Activated T-helper 17 cell treated with anti-CD3 and anti-CD28 coated beads, Interleukin-2, amount 50 U/mL, for 72 hours (primary cell): ENCODE results near the gene KLK11. TPM values are rescaled to one million over a fixed set of nuclear protein-coding genes. Genes with fewer than 3 reads are reported as not detected.
A peak's percentile ranks its signal among the peaks of the same experiment; 100 is the strongest.
"Not testable (repeated sequence)": the region's sequence is repeated elsewhere in the genome, so short reads cannot be mapped to it uniquely, and the experiment has no call there.

Experiments used
- ATAC-seq: fragments of 150-1000 bp; cut with Tn5 transposase; replicated peaks from 2 replicates; pipeline ENCODE4 v1.10.0; 2021; ENCODE audit warnings: mild to moderate bottlenecking, moderate library complexity
- H3K27ac Mint-ChIP-seq: one replicate; pipeline ENCODE4 v1.8.0; 2022; ENCODE audit warnings: mixed read lengths
- H3K27me3 Mint-ChIP-seq: one replicate; pipeline ENCODE4 v1.8.0; 2022; ENCODE audit warnings: mixed read lengths
- H3K36me3 Mint-ChIP-seq: one replicate; pipeline ENCODE4 v1.8.0; 2022; ENCODE audit warnings: low read depth, mild to moderate bottlenecking, mixed read lengths
- H3K4me1 Mint-ChIP-seq: one replicate; pipeline ENCODE4 v1.8.0; 2022; ENCODE audit warnings: mixed read lengths
- H3K4me3 Mint-ChIP-seq: one replicate; pipeline ENCODE4 v1.8.0; 2022; ENCODE audit warnings: mild to moderate bottlenecking, mixed read lengths
- H3K9me3 Mint-ChIP-seq: one replicate; pipeline ENCODE4 v1.8.0; 2022; ENCODE audit warnings: mixed read lengths
- total RNA-seq, 2 donors: library from RNA; stranded (reverse); gene quantifications; one replicate each; pipeline ENCODE4 v1.2.3, GENCODE V29; 2022

The KLK11 gene
- total RNA-seq, 2 donors from 2014 or later = not detected

DNA sequence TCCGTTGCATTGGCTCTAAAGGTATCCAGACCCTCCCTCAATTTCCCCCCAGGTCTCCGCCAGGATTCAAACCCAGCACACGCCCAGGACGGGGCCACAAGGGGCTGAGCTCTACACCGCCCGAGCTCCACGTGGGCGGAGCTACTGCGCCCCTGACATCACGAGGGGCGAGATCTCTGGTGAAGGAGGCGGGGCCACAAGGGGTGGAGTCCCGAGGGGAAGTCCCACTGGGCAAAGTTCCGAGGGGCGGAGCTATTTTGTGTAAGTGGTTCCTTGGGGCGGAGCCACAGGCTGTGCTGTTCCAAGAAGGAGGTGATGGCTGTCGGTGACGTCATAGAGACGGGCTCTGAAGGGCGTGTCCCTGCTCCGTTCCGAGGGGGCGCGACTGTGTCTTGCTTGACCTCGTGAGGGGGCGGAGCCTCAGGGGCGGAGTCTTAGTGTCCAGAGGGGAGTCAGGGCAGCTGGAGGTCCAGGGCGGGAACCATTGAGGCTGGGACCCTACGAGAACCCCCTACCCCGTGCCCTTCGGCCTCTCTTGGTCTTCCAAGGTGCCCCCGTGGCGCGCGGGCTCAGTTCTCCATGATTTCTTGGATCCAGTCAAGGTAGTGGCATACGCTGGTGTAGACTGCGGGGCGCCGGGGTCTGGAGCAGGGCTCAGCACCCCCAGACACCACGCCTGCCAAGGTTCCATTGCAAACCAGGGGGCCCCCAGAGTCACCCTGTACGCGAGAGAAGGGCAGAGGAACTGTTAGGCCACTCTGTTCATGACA, 23.7 kb downstream of the KLK11 start:
- H3K4me3 Mint-ChIP-seq = no peak overlapping the region
- no peaks in the 10 kb centered on the region for H3K9me3 Mint-ChIP-seq
- ATAC-seq = peak; percentile 19
- H3K27ac Mint-ChIP-seq = no peak overlapping the region
- peaks cover 51% of the 10 kb centered on the region for H3K27me3 Mint-ChIP-seq
- H3K36me3 Mint-ChIP-seq = no peaks in the 10 kb centered on the region
- H3K4me1 Mint-ChIP-seq = no peaks in the 10 kb centered on the region

GRCh38 chr19:51002089-51002532, 24.3 kb downstream of the KLK11 start:
- no peaks in the 10 kb centered on the region for H3K4me1 Mint-ChIP-seq
- no peak for ATAC-seq
- H3K27ac Mint-ChIP-seq = no peak overlapping the region
- H3K9me3 Mint-ChIP-seq = no peaks in the 10 kb centered on the region
- peaks cover 46% of the 10 kb centered on the region for H3K27me3 Mint-ChIP-seq
- H3K36me3 Mint-ChIP-seq = no peaks in the 10 kb centered on the region
- no peak overlapping the region for H3K4me3 Mint-ChIP-seq

DNA sequence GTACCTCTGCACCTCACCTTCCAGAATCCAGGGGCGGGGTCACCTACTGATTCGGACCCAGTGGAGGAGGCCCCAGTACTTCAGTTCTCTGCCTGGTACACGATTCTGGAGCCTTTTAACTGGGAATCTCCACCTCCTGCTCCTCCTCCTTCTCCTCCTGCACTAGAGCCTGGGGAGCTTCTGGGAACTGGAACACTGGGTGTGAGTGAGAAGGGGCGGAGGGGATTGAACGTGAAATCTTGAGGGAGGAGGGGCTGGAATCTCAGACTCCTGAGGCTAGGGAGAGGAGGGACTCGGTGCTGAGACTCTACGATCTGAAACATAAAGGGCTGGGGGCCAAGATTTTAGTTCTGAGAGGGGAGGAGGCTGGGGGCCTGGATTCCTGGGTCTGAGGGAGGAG, 24.9 kb downstream of the KLK11 start, which contains the start of gene KLK8:
KLK8 (minus strand) TSS at position 90 of the 400 bp plus-strand sequence. CDS start 437 bp downstream, outside the sequence.
- H3K4me1 Mint-ChIP-seq = no peaks in the 10 kb centered on the region
- H3K36me3 Mint-ChIP-seq = no peaks in the 10 kb centered on the region
- H3K9me3 Mint-ChIP-seq = no peaks in the 10 kb centered on the region
- no peak within 1 kb of the TSS for H3K27ac Mint-ChIP-seq
- no peak for ATAC-seq
- peaks cover 49% of the 10 kb centered on the region for H3K27me3 Mint-ChIP-seq
- H3K4me3 Mint-ChIP-seq = no peak within 1 kb of the TSS

GRCh38 chr19:51000981-51001380, 25.4 kb downstream of the KLK11 start:
- peaks cover 45% of the 10 kb centered on the region for H3K27me3 Mint-ChIP-seq
- no peaks in the 10 kb centered on the region for H3K36me3 Mint-ChIP-seq
- no peak overlapping the region for H3K4me3 Mint-ChIP-seq
- no peak for ATAC-seq
- H3K9me3 Mint-ChIP-seq = no peaks in the 10 kb centered on the region
- no peaks in the 10 kb centered on the region for H3K4me1 Mint-ChIP-seq
- H3K27ac Mint-ChIP-seq = no peak overlapping the region

DNA sequence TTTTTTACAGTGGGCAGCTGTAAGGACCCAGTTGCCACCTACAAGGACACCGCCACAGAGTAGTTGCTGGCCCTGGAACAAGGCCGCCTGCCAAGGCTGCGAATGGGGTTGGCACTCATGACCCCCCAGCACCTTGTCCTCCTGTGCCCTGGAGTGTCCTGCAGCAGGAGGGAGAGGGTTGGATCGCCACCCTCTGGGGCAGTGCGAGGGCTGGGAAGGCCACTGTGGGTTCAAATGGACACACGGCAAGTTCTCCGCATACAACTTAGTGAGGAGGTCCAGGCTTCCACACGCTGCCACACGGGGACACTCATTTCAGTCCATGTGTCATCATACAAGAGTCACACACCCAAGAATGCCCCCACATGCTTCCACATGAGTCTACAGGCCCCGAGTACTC, 26.0 kb downstream of the KLK11 start:
- Mint-ChIP-seq H3K36me3 (no peaks in the 10 kb centered on the region), H3K9me3 (no peaks in the 10 kb centered on the region), H3K27me3 (peaks cover 44% of the 10 kb centered on the region), H3K4me3 (no peak overlapping the region), H3K27ac (no peak overlapping the region), H3K4me1 (no peaks in the 10 kb centered on the region)
- ATAC-seq = no peak

- no peaks in the 10 kb centered on the region for H3K36me3 Mint-ChIP-seq
- H3K27ac Mint-ChIP-seq = no peak overlapping the region
- ATAC-seq = no peak
Measured at GRCh38 chr19:50998686-50999085, 27.7 kb downstream of the KLK11 start.

DNA sequence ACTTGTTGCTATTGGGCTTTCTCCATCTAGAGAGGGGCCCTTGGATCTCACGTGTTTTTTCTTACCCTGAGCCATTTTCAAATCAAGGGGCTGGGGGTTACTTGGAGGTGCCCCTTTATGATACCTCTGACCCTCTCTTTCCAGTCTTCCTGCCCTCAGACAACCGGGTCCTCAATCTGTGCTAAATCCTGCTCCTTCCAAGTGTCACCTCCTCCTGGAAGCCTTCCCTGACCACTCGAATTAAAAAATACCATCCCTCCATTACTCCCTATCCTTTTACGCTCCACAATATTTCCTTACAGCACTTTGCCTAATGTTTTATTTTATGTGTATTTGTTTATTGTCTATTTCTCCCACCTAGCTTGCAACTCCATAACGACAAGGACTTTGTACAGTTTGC, 28.4 kb downstream of the KLK11 start:
- Mint-ChIP-seq H3K4me1 (no peaks in the 10 kb centered on the region), H3K27ac (no peak overlapping the region), H3K36me3 (no peaks in the 10 kb centered on the region), H3K4me3 (no peak overlapping the region), H3K9me3 (no peaks in the 10 kb centered on the region), H3K27me3 (peaks cover 35% of the 10 kb centered on the region)
- ATAC-seq = no peak

More at GRCh38 chr19:50998686-50999085, 27.7 kb downstream of the KLK11 start:
- H3K27me3 Mint-ChIP-seq = peaks cover 36% of the 10 kb centered on the region
- no peaks in the 10 kb centered on the region for H3K9me3 Mint-ChIP-seq
- no peak overlapping the region for H3K4me3 Mint-ChIP-seq
- H3K4me1 Mint-ChIP-seq = no peaks in the 10 kb centered on the region

GRCh38 chr19:50994129-50994528, 32.3 kb downstream of the KLK11 start:
- no peak overlapping the region for H3K27ac Mint-ChIP-seq
- H3K9me3 Mint-ChIP-seq = no peaks in the 10 kb centered on the region
- ATAC-seq = no peak
- H3K4me1 Mint-ChIP-seq = no peaks in the 10 kb centered on the region
- peaks cover 32% of the 10 kb centered on the region for H3K27me3 Mint-ChIP-seq
- no peak overlapping the region for H3K4me3 Mint-ChIP-seq
- H3K36me3 Mint-ChIP-seq = no peaks in the 10 kb centered on the region

DNA sequence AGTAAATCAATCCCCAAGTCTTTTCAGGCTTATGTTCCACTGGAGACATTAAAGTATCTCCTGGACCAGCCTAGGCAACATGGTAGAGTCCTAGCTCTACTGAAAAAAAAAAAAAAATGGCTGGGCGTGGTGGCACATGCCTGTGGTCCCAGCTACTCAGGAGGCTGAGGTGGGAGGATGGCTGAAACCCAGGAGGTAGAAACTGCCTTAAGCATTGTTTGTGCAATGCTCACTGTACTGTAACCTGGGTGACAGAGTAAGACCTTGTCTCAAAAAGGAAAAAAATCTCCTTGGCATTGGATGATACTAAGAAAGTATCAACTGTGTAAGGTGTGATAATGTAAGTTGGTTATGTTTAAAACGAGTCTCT, 33.8 kb downstream of the KLK11 start:
- no peak for ATAC-seq
- Mint-ChIP-seq H3K27ac (no peak overlapping the region), H3K27me3 (peaks cover 26% of the 10 kb centered on the region), H3K9me3 (no peaks in the 10 kb centered on the region), H3K4me3 (no peak overlapping the region), H3K36me3 (no peaks in the 10 kb centered on the region), H3K4me1 (no peaks in the 10 kb centered on the region)

DNA sequence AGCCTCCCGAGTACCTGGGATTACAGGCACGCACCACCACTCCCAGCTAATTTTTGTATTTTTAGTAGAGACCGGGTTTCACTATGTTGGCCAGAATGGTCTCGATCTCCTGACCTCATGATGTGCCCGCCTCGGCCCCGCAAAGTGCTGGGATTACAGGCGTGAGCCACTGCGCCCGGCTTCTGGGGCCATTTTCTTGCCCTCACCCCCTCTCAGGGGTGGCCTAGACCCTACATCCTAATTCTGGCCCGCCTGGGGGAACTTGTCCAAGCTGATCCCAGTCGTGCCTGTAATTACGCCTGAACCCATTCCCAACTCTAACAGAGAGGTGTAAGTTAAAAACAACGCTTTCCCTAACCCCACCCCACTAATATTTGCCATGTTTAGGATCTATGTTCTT, 42.0 kb downstream of the KLK11 start:
- peaks cover 32% of the 10 kb centered on the region for H3K27me3 Mint-ChIP-seq
- H3K4me1 Mint-ChIP-seq, H3K36me3 Mint-ChIP-seq, H3K4me3 Mint-ChIP-seq, H3K27ac Mint-ChIP-seq, H3K9me3 Mint-ChIP-seq, ATAC-seq: not testable (repeated sequence)

DNA sequence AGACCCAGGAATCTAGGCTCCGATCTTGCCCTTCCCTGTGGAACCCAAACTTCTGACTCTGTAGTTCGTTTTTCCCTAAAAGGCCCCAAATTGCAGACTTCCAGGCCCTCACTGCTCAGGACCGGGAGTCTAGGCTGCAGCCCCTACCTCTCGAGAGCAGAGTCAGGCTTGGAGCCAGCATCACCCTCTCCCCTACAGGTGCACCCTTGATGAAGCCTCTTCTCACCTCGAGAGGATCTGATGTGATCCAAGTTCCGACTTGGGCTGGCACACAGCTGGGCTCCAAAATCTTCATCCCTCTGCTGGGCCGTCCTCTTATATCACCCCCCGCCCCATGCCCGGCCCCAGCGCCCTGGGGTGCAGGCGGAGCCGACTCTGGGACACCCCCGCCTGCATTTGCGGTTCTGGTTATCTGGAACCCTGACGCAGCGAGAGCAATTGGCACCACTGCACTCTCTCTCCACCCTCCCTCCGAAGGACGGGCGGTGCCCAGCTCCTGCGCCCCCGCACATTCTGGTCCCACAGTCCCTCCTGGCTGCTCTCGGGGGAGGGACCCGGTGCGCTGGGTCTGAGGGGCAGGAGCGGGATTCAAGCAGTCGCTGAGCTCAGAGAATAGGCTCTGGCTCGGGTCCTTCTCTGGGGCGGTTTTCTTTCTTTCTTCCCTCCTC, 42.7 kb downstream of the KLK11 start, which contains the start of gene KLK7:
KLK7 (minus strand) TSS at position 293 of the 668 bp plus-strand sequence. CDS start 1,518 bp downstream, outside the sequence.
- no peak within 1 kb of the TSS for H3K27ac Mint-ChIP-seq
- H3K4me3 Mint-ChIP-seq = no peak within 1 kb of the TSS
- no peaks in the 10 kb centered on the region for H3K36me3 Mint-ChIP-seq
- no peaks in the 10 kb centered on the region for H3K4me1 Mint-ChIP-seq
- no peaks in the 10 kb centered on the region for H3K9me3 Mint-ChIP-seq
- peaks cover 30% of the 10 kb centered on the region for H3K27me3 Mint-ChIP-seq
- ATAC-seq = no peak

DNA sequence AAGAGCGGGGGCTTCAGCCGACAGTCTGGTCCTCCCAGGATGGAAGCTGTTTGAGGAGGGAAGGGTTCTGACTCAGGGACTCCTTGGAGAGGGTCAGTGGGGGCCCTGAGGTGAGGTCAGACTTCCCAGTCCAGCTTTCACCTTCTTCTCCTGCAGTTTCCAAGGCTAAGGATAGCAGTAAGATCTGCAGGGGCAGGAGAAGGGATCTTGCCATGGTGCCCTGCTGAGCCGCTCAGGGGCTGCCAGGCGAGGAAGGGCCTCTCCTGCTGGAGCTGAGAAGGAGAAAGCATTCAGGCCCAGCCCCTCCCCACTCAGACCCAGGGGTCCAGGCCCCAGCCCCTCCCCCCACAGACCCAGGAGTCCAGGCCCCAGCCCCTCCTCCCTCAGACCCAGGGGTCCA, 44.2 kb downstream of the KLK11 start:
- Mint-ChIP-seq H3K9me3 (no peaks in the 10 kb centered on the region), H3K4me3 (no peak overlapping the region), H3K27ac (no peak overlapping the region), H3K4me1 (no peaks in the 10 kb centered on the region), H3K36me3 (no peaks in the 10 kb centered on the region), H3K27me3 (peaks cover 38% of the 10 kb centered on the region)
- ATAC-seq = no peak

DNA sequence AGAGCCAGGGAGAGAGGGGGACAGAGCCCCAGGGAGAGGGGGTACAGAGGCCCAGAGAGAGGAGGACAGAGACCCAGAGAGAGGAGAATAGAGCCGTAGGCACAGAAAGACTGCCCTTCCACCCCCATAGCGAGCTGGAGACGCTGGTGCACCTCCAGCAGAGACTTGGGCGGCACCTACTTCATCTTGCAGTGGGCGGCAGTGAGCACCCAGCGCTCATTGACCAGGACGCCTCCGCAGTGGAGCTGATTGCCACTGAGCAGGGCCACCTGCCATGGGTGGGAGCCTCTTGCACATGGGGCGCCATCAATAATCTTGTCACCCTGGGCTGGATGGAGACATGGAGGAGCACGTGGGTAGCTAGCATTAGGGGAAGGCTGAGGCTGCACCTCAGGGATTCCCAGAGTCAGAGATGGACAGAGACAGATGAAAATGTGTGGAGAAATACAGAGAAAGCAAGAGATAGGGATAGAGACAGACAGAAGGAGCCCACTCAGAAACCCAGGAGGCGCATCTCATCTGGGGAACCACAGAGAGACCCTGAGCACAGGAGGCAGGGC, 44.7 kb downstream of the KLK11 start:
- no peak for ATAC-seq
- no peaks in the 10 kb centered on the region for H3K9me3 Mint-ChIP-seq
- no peaks in the 10 kb centered on the region for H3K4me1 Mint-ChIP-seq
- H3K4me3 Mint-ChIP-seq = no peak overlapping the region
- H3K27ac Mint-ChIP-seq = no peak overlapping the region
- no peaks in the 10 kb centered on the region for H3K36me3 Mint-ChIP-seq
- H3K27me3 Mint-ChIP-seq = peaks cover 41% of the 10 kb centered on the region

GRCh38 chr19:50980208-50980607, 46.2 kb downstream of the KLK11 start:
- H3K9me3 Mint-ChIP-seq = no peaks in the 10 kb centered on the region
- no peak for ATAC-seq
- H3K36me3 Mint-ChIP-seq = no peaks in the 10 kb centered on the region
- no peak overlapping the region for H3K4me3 Mint-ChIP-seq
- peaks cover 49% of the 10 kb centered on the region for H3K27me3 Mint-ChIP-seq
- H3K27ac Mint-ChIP-seq = no peak overlapping the region
- H3K4me1 Mint-ChIP-seq = no peaks in the 10 kb centered on the region

GRCh38 chr19:50979758-50980157, 46.7 kb downstream of the KLK11 start:
- ATAC-seq = no peak
- H3K4me3 Mint-ChIP-seq = no peak overlapping the region
- H3K27ac Mint-ChIP-seq = no peak overlapping the region
- no peaks in the 10 kb centered on the region for H3K4me1 Mint-ChIP-seq
- no peaks in the 10 kb centered on the region for H3K9me3 Mint-ChIP-seq
- no peaks in the 10 kb centered on the region for H3K36me3 Mint-ChIP-seq
- H3K27me3 Mint-ChIP-seq = peaks cover 49% of the 10 kb centered on the region
